Measurements from ENCODE around the gene FAM78A. TPM values are rescaled to one million over a fixed set of nuclear protein-coding genes. Genes with fewer than 3 reads are reported as not detected.

FAM78A gene
- 14.6 TPM for total RNA-seq

GRCh38 chr9:131276094-131276888 lies at the start of gene FAM78A:
Gene FAM78A, minus strand, starts transcription at chr9:131276510. Its CDS starts 331 bp downstream, at chr9:131276179.
- H3K27me3 ChIP-seq (ENCODE audit: control insufficient read depth in 3 of 3, insufficient read depth in 3 of 3, low read length in 3 of 3), result peaks cover 0 to 6% (median 0%) of the 10 kb centered on the region in 3 donors
- no peaks in the 10 kb centered on the region for H3K9me3 ChIP-seq (ENCODE audit: control insufficient read depth in 3 of 3, low read length in 3 of 3)
- peaks cover 58 to 79% (median 71%) of the 10 kb centered on the region in 3 donors for H3K4me1 ChIP-seq (ENCODE audit: control insufficient read depth in 3 of 3, insufficient read depth in 3 of 3, low read length in 3 of 3)
- H3K4me3 ChIP-seq (ENCODE audit: low read length in 3 of 3), result peak within 1 kb of the TSS; percentile 72 to 82 (median 73)
- H3K9ac ChIP-seq (ENCODE audit: low read depth in 1 of 3, low read length in 3 of 3), result peak within 1 kb of the TSS; percentile 88 to 98 (median 95)
- peaks cover 0 to 2% (median 0%) of the 10 kb centered on the region in 3 donors for H3K36me3 ChIP-seq (ENCODE audit: control insufficient read depth in 3 of 3, insufficient read depth in 3 of 3, low read length in 3 of 3)
- peak within 1 kb of the TSS; percentile 98 for H3K27ac ChIP-seq (ENCODE audit: low read depth, low read length)

GRCh38 chr9:131324736-131325679 lies 48.7 kb upstream of the FAM78A start:
- Histone ChIP-seq H3K9ac (ENCODE audit: low read depth in 1 of 3, low read length in 3 of 3) (no peak overlapping the region), H3K36me3 (ENCODE audit: control insufficient read depth in 3 of 3, insufficient read depth in 3 of 3, low read length in 3 of 3) (no peaks in the 10 kb centered on the region), H3K4me1 (ENCODE audit: control insufficient read depth in 3 of 3, insufficient read depth in 3 of 3, low read length in 3 of 3) (peaks cover 3 to 5% (median 4%) of the 10 kb centered on the region in 3 donors), H3K27ac (ENCODE audit: low read depth, low read length) (no peak overlapping the region), H3K9me3 (ENCODE audit: control insufficient read depth in 3 of 3, low read length in 3 of 3) (no peaks in the 10 kb centered on the region), H3K27me3 (ENCODE audit: control insufficient read depth in 3 of 3, insufficient read depth in 3 of 3, low read length in 3 of 3) (no peaks in the 10 kb centered on the region), H3K4me3 (ENCODE audit: low read length in 3 of 3) (no peak overlapping the region)

GRCh38 chr9:131323629-131324028 lies 47.3 kb upstream of the FAM78A start:
- Histone ChIP-seq H3K9ac (ENCODE audit: low read depth in 1 of 3, low read length in 3 of 3) (no peak overlapping the region), H3K27ac (ENCODE audit: low read depth, low read length) (no peak overlapping the region), H3K36me3 (ENCODE audit: control insufficient read depth in 3 of 3, insufficient read depth in 3 of 3, low read length in 3 of 3) (no peaks in the 10 kb centered on the region), H3K27me3 (ENCODE audit: control insufficient read depth in 3 of 3, insufficient read depth in 3 of 3, low read length in 3 of 3) (no peaks in the 10 kb centered on the region), H3K9me3 (ENCODE audit: control insufficient read depth in 3 of 3, low read length in 3 of 3) (no peaks in the 10 kb centered on the region), H3K4me1 (ENCODE audit: control insufficient read depth in 3 of 3, insufficient read depth in 3 of 3, low read length in 3 of 3) (peaks cover 3 to 12% (median 4%) of the 10 kb centered on the region in 3 donors), H3K4me3 (ENCODE audit: low read length in 3 of 3) (no peak overlapping the region)

- no peaks in the 10 kb centered on the region for H3K9me3 ChIP-seq (ENCODE audit: control insufficient read depth in 3 of 3, low read length in 3 of 3)
- H3K4me3 ChIP-seq (ENCODE audit: low read length in 3 of 3), result no peak overlapping the region
- H3K27ac ChIP-seq (ENCODE audit: low read depth, low read length), result no peak overlapping the region
- H3K4me1 ChIP-seq (ENCODE audit: control insufficient read depth in 3 of 3, insufficient read depth in 3 of 3, low read length in 3 of 3), result peaks cover 3 to 23% (median 8%) of the 10 kb centered on the region in 3 donors
- no peak overlapping the region for H3K9ac ChIP-seq (ENCODE audit: low read depth in 1 of 3, low read length in 3 of 3)
- H3K27me3 ChIP-seq (ENCODE audit: control insufficient read depth in 3 of 3, insufficient read depth in 3 of 3, low read length in 3 of 3), result no peaks in the 10 kb centered on the region
- H3K36me3 ChIP-seq (ENCODE audit: control insufficient read depth in 3 of 3, insufficient read depth in 3 of 3, low read length in 3 of 3), result no peaks in the 10 kb centered on the region
Observed at GRCh38 chr9:131320031-131320685, 43.8 kb upstream of the FAM78A start.

GRCh38 chr9:131319486-131319885 lies 43.2 kb upstream of the FAM78A start:
- H3K9me3 ChIP-seq (ENCODE audit: control insufficient read depth in 3 of 3, low read length in 3 of 3), result no peaks in the 10 kb centered on the region
- H3K27me3 ChIP-seq (ENCODE audit: control insufficient read depth in 3 of 3, insufficient read depth in 3 of 3, low read length in 3 of 3), result no peaks in the 10 kb centered on the region
- H3K36me3 ChIP-seq (ENCODE audit: control insufficient read depth in 3 of 3, insufficient read depth in 3 of 3, low read length in 3 of 3), result no peaks in the 10 kb centered on the region
- H3K9ac ChIP-seq (ENCODE audit: low read depth in 1 of 3, low read length in 3 of 3), result peak overlapping the region in 1 of 3 donors; percentile 16
- H3K27ac ChIP-seq (ENCODE audit: low read depth, low read length), result no peak overlapping the region
- H3K4me3 ChIP-seq (ENCODE audit: low read length in 3 of 3), result no peak overlapping the region
- peaks cover 3 to 23% (median 8%) of the 10 kb centered on the region in 3 donors for H3K4me1 ChIP-seq (ENCODE audit: control insufficient read depth in 3 of 3, insufficient read depth in 3 of 3, low read length in 3 of 3)

- Histone ChIP-seq H3K9ac (ENCODE audit: low read depth in 1 of 3, low read length in 3 of 3) (no peak overlapping the region), H3K4me1 (ENCODE audit: control insufficient read depth in 3 of 3, insufficient read depth in 3 of 3, low read length in 3 of 3) (peaks cover 3 to 23% (median 8%) of the 10 kb centered on the region in 3 donors), H3K9me3 (ENCODE audit: control insufficient read depth in 3 of 3, low read length in 3 of 3) (no peaks in the 10 kb centered on the region), H3K27ac (ENCODE audit: low read depth, low read length) (no peak overlapping the region), H3K27me3 (ENCODE audit: control insufficient read depth in 3 of 3, insufficient read depth in 3 of 3, low read length in 3 of 3) (no peaks in the 10 kb centered on the region), H3K4me3 (ENCODE audit: low read length in 3 of 3) (no peak overlapping the region), H3K36me3 (ENCODE audit: control insufficient read depth in 3 of 3, insufficient read depth in 3 of 3, low read length in 3 of 3) (no peaks in the 10 kb centered on the region)
Observed at GRCh38 chr9:131318231-131319085, 42.1 kb upstream of the FAM78A start.

- Histone ChIP-seq H3K27me3 (ENCODE audit: control insufficient read depth in 3 of 3, insufficient read depth in 3 of 3, low read length in 3 of 3) (no peaks in the 10 kb centered on the region), H3K9ac (ENCODE audit: low read depth in 1 of 3, low read length in 3 of 3) (no peak overlapping the region), H3K4me1 (ENCODE audit: control insufficient read depth in 3 of 3, insufficient read depth in 3 of 3, low read length in 3 of 3) (peaks cover 14 to 43% (median 33%) of the 10 kb centered on the region in 3 donors), H3K4me3 (ENCODE audit: low read length in 3 of 3) (no peak overlapping the region), H3K36me3 (ENCODE audit: control insufficient read depth in 3 of 3, insufficient read depth in 3 of 3, low read length in 3 of 3) (no peaks in the 10 kb centered on the region), H3K9me3 (ENCODE audit: control insufficient read depth in 3 of 3, low read length in 3 of 3) (no peaks in the 10 kb centered on the region), H3K27ac (ENCODE audit: low read depth, low read length) (no peak overlapping the region)
Observed at GRCh38 chr9:131312822-131313770, 36.8 kb upstream of the FAM78A start.

GRCh38 chr9:131312246-131312645 lies 35.9 kb upstream of the FAM78A start:
- Histone ChIP-seq H3K9ac (ENCODE audit: low read depth in 1 of 3, low read length in 3 of 3) (no peak overlapping the region), H3K36me3 (ENCODE audit: control insufficient read depth in 3 of 3, insufficient read depth in 3 of 3, low read length in 3 of 3) (peaks cover 0 to 1% (median 0%) of the 10 kb centered on the region in 3 donors), H3K27ac (ENCODE audit: low read depth, low read length) (no peak overlapping the region), H3K4me3 (ENCODE audit: low read length in 3 of 3) (no peak overlapping the region), H3K27me3 (ENCODE audit: control insufficient read depth in 3 of 3, insufficient read depth in 3 of 3, low read length in 3 of 3) (no peaks in the 10 kb centered on the region), H3K4me1 (ENCODE audit: control insufficient read depth in 3 of 3, insufficient read depth in 3 of 3, low read length in 3 of 3) (peaks cover 14 to 44% (median 27%) of the 10 kb centered on the region in 3 donors), H3K9me3 (ENCODE audit: control insufficient read depth in 3 of 3, low read length in 3 of 3) (no peaks in the 10 kb centered on the region)
